Naive thymus-derived CD8-positive, alpha-beta T cell (primary cell): ENCODE results near the gene PRIM1. TPM values are rescaled to one million over a fixed set of nuclear protein-coding genes. Genes with fewer than 3 reads are reported as not detected.
"Not testable (repeated sequence)": the region's sequence is repeated elsewhere in the genome, so short reads cannot be mapped to it uniquely, and the experiment has no call there.

Source experiments
- ATAC-seq, 2 donors: fragments of 150-1000 bp; cut with Tn5 transposase in 1 of 2; sonication (Bioruptor Pico), chemical (Tn5 transposase) in 1 of 2; 1 replicate in 1 of 2; 2 replicates in 1 of 2; pipeline ENCODE4 v1.10.0; 2021; ENCODE audit warnings: mild to moderate bottlenecking in 2 of 2, moderate library complexity in 2 of 2
- POLR2A ChIA-PET: fragments of 350-600 bp; sonication (Branson Sonifier 250); formaldehyde crosslinking; loops from one replicate; lab custom pipeline; 2021; ENCODE audit warnings: antibody characterized with exemption; lab: Charles Lee
- DNase-seq, 10 donors: peaks; one replicate each; pipeline versions ENCODE4 v3.0.0 to v3.0.0-alpha.2; 2020 to 2022
- H3K27ac Mint-ChIP-seq, 10 donors: one replicate each; pipeline ENCODE4 v1.8.0; 2020 to 2022; ENCODE audit warnings: mild to moderate bottlenecking in 10 of 10, mixed read lengths in 10 of 10, moderate library complexity in 4 of 10, inconsistent platforms in 1 of 10
- H3K27me3 Mint-ChIP-seq, 5 donors: one replicate each; pipeline ENCODE4 v1.8.0; 2021 to 2022; ENCODE audit warnings: mixed read lengths in 5 of 5
- H3K36me3 Mint-ChIP-seq, 3 donors: one replicate each; pipeline ENCODE4 v1.8.0; 2020 to 2022; ENCODE audit warnings: mixed read lengths in 3 of 3, mild to moderate bottlenecking in 2 of 3, inconsistent platforms in 1 of 3
- H3K4me1 Mint-ChIP-seq, 4 donors: one replicate each; pipeline ENCODE4 v1.8.0; 2021 to 2022; ENCODE audit warnings: mixed read lengths in 4 of 4
- H3K4me3 Mint-ChIP-seq, 10 donors: one replicate each; pipeline ENCODE4 v1.8.0; 2020 to 2022; ENCODE audit warnings: mild to moderate bottlenecking in 10 of 10, mixed read lengths in 10 of 10, moderate library complexity in 6 of 10, inconsistent platforms in 1 of 10
- H3K9me3 Mint-ChIP-seq, 9 donors: one replicate each; pipeline ENCODE4 v1.8.0; 2020 to 2022; ENCODE audit warnings: mixed read lengths in 9 of 9, mild to moderate bottlenecking in 3 of 9, inconsistent platforms in 1 of 9, moderate library complexity in 1 of 9
- polyA plus RNA-seq, 3 donors: library from polyadenylated mRNA; unstranded; fragments of 300-500 nt; fragmentation: Illumina TruSeq; gene quantifications; one replicate each; pipeline ENCODE4 v1.2.3, GENCODE V29; 2021
- total RNA-seq, 8 experiments: library from RNA in 2 of 8; stranded (reverse) in 2 of 8; gene quantifications; one replicate each; pipeline ENCODE4 v1.2.3 and lab custom pipeline; 2021 to 2026

PRIM1 gene
- total and polyA plus RNA-seq, 5 experiments from 2014 or later: 26.3 to 49.1 (median 43.8) TPM

DNA sequence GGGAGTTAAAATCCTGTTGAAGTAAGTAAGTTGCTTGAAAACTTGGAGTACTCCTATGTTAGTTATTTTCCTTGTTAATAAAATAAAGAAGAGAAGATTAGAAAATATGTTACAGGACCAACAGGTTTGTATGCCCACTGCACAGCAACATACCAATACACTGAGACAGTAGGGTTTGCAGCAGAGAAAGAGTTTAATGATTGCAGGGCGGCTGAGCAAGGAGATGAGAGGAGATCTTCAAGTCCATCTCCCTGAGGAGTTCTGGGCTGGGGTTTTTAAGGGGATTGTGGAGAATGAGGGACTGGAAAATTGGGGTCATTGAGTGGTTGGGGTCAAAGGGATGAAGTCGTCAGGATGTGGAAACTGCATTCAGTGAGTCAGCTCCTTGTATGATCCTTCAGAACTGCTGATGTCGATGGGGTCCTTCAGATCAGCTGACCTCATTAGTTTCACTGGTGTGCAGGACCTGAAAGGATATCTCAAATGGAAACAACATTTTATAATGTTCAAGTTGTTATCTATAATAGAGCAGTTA lies 6.7 kb upstream of the PRIM1 start:
- ATAC-seq (no peak), DNase-seq (no peak)
- POLR2A ChIA-PET: interaction anchor here (0.6 kb wide), 1 partner anchor 186 kb away, joined by 4 read pairs; no protein-coding TSS in a partner anchor
- Mint-ChIP-seq H3K36me3 (peaks cover 0 to 4% (median 0%) of the 10 kb centered on the region in 3 donors), H3K27me3 (peaks cover 0 to 5% (median 1%) of the 10 kb centered on the region in 5 donors), H3K9me3 (peaks cover 0 to 8% (median 0%) of the 10 kb centered on the region in 9 donors), H3K4me3 (no peak overlapping the region), H3K4me1 (no peaks in the 10 kb centered on the region), H3K27ac (peak overlapping the region in 1 of 10 donors; percentile 14)

DNA sequence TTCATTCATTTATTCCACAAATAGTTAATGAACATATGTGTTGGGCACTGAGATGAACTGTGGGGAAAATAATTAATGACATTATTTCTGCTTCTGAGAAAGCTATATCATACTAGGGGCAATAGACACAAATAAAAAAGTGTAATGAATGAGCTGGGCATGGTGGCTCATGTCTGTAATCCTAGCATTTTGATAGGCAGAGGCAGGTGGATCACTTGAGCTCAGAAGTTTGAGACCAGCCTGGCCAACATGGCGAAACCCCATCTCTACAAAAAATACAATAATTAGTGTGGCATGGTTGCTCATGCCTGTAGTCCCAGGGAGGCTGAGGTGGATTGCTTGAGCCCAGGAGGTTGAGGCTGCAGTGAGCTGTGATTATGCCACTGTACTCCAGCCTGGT lies 5.8 kb upstream of the PRIM1 start:
- H3K27me3 Mint-ChIP-seq, H3K9me3 Mint-ChIP-seq, DNase-seq, ATAC-seq, POLR2A ChIA-PET, H3K4me1 Mint-ChIP-seq, H3K36me3 Mint-ChIP-seq, H3K4me3 Mint-ChIP-seq: not testable (repeated sequence)
- H3K27ac Mint-ChIP-seq: peak overlapping the region in 1 of 10 donors; percentile 1

DNA sequence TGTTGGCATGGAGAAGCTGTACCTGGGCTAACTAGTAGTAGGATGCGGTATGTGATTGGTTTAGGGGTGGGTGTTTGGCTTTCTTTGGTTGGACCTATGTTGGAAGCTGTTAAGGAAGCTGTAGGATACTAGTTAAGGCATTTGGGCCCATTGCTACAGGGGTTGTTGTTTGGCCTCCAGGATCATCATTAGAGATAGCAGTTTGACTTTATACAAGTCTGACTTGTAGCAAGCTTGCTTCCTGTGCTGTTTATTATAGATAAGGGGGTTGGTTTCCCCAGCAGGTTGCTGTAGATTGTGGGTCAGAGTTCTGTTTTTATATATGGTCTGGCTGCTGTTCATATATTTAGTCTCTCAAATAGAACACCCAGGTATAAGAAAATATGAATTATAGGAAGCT lies 1.4 kb upstream of the PRIM1 start:
- peaks cover 18 to 34% (median 28%) of the 10 kb centered on the region in 4 donors for H3K4me1 Mint-ChIP-seq
- POLR2A ChIA-PET: interaction anchor here (0.9 to 3.1 kb wide), 3 partner anchors 27 to 32 kb away, joined by 3 to 19 read pairs (median 3); partner anchors contain the start of gene NACA
- peak overlapping the region in 4 of 10 donors; percentile 21 to 68 (median 41) for H3K27ac Mint-ChIP-seq
- H3K4me3 Mint-ChIP-seq: peak overlapping the region in 8 of 10 donors; percentile 16 to 83 (median 59)
- no peaks in the 10 kb centered on the region for H3K27me3 Mint-ChIP-seq
- DNase-seq (no peak), ATAC-seq (no peak)
- H3K9me3 Mint-ChIP-seq: peaks cover 0 to 2% (median 0%) of the 10 kb centered on the region in 9 donors
- peaks cover 0 to 18% (median 5%) of the 10 kb centered on the region in 3 donors for H3K36me3 Mint-ChIP-seq

DNA sequence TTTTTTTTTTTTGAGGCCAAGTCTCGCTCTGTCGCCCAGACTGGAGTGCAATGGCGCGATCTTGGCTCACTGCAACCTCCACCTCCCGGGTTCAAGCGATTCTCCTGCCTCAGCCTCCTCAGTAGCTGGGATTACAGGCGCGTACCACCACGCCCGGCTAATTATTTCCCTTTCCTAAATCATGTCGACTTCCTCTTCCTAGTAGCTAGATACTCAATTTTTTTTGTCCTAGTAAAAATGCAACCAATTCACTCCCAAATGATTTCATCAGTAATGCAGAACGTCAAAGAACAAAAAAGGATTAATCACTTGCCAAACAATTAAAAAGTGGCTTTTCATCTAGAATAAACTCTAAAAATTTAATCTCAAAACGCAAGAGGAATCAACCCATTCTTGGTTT lies 1.5 kb downstream of the PRIM1 start:
- not testable (repeated sequence) for ATAC-seq, H3K27me3 Mint-ChIP-seq, H3K9me3 Mint-ChIP-seq, DNase-seq
- POLR2A ChIA-PET: interaction anchor here (0.7 to 3.1 kb wide), 5 partner anchors 25 to 302 kb away, joined by 3 to 19 read pairs (median 4); partner anchors contain the start of genes NACA and PTGES3
- peaks cover 18 to 47% (median 42%) of the 10 kb centered on the region in 4 donors for H3K4me1 Mint-ChIP-seq
- peaks cover 0 to 47% (median 15%) of the 10 kb centered on the region in 3 donors for H3K36me3 Mint-ChIP-seq
- peak overlapping the region in 7 of 10 donors; percentile 13 to 97 (median 89) for H3K27ac Mint-ChIP-seq
- peak overlapping the region in 3 of 10 donors; percentile 94 to 96 (median 95) for H3K4me3 Mint-ChIP-seq

DNA sequence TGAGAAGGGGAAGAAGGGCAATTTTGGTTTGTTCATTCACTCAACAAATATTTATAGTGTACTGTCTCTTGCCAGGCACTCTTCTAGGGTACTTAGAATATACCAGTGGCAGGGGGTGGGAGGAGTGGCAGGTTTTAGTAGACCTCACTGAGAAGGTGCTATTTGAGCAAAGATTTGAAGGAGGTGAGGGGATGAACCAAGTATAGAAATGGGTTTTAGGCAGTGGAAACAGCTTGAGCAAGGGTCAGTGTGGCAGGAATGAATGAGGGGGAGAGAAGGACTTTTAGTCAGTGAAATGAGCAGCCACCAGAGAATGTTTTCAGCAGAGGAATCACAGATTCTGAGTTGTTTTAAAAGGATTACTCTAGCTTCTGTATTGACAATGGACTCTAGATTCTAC lies 2.3 kb downstream of the PRIM1 start:
- DNase-seq (no peak), ATAC-seq (no peak)
- Mint-ChIP-seq H3K27me3 (no peaks in the 10 kb centered on the region), H3K27ac (peak overlapping the region in 9 of 10 donors; percentile 30 to 96 (median 85)), H3K36me3 (peaks cover 0 to 53% (median 16%) of the 10 kb centered on the region in 3 donors), H3K4me1 (peaks cover 18 to 47% (median 42%) of the 10 kb centered on the region in 4 donors), H3K9me3 (no peaks in the 10 kb centered on the region), H3K4me3 (peak overlapping the region in 9 of 10 donors; percentile 33 to 94 (median 67))
- POLR2A ChIA-PET: interaction anchor here (0.6 to 1.4 kb wide), 2 partner anchors 24 to 66 kb away, joined by 3 to 10 read pairs; partner anchors contain the start of gene NACA

DNA sequence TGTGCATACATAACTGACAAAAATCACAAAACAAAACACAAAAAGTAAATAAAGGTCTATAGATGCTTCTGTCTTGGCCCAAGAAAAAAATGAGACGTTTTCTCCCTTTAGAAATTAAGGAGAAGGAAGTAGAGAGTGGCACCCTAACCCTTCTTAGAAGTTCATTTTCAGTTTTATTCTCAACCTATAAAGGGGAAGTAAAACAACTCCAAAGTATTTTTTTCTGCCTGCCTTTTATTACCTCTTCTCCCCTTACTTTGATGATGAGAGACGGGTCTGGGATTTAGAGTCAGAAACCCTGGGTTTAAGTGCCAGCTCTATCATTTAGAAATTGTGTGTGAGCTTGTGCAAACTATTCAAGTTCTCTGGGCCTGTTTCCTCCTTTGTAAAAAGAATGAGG lies 2.8 kb downstream of the PRIM1 start:
- POLR2A ChIA-PET: interaction anchor here (0.6 to 1.4 kb wide), 2 partner anchors 24 to 65 kb away, joined by 3 to 10 read pairs; partner anchors contain the start of gene NACA
- peak overlapping the region in 2 of 10 donors; percentile 47 to 61 for H3K4me3 Mint-ChIP-seq
- H3K27ac Mint-ChIP-seq: peak overlapping the region in 4 of 10 donors; percentile 30 to 96 (median 76)
- DNase-seq: no peak
- no peaks in the 10 kb centered on the region for H3K9me3 Mint-ChIP-seq
- peaks cover 18 to 47% (median 42%) of the 10 kb centered on the region in 4 donors for H3K4me1 Mint-ChIP-seq
- H3K36me3 Mint-ChIP-seq: peaks cover 0 to 58% (median 16%) of the 10 kb centered on the region in 3 donors
- H3K27me3 Mint-ChIP-seq: no peaks in the 10 kb centered on the region
- no peak for ATAC-seq

DNA sequence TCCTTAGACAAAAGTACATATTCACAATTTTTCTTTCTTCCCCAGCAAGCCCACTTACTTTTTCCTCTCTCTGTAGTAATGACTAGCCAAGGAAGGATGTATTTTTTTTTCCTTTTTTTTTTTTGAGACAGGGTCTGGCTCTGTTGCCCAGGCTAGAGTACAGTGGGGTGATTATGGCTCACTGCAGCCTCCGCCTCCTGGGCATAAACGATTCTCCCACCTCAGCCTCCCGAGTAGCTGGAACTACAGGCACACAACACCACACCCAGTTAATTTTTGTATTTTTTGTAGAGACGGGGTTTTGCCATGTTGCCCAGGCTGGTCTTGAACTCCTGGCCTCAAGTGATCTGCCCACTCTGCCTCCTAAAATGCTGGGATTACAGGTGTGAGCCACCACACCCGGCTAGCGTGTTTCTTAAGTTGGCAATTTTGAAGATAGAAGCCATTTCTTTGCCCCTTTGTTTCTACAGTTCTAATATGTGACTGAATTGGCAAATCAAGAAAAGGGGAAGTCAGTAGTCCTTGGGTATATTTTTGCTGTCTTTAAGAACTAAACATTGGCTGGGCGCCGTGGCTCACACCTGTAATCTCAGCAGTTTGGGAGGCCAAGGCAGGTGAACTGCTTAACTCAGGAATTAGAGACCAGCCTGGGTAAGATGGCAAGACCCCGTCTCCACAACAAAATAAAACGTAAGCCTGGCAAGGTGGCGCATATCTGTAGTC lies 23.8 kb downstream of the PRIM1 start:
- no peaks in the 10 kb centered on the region for H3K9me3 Mint-ChIP-seq
- DNase-seq (no peak), ATAC-seq (no peak)
- peaks cover 0 to 48% (median 19%) of the 10 kb centered on the region in 3 donors for H3K36me3 Mint-ChIP-seq
- H3K4me1 Mint-ChIP-seq: peaks cover 15 to 29% (median 21%) of the 10 kb centered on the region in 4 donors
- no peaks in the 10 kb centered on the region for H3K27me3 Mint-ChIP-seq
- POLR2A ChIA-PET: interaction anchor here (0.7 kb wide), 1 partner anchor 104 kb away, joined by 5 read pairs; no protein-coding TSS in a partner anchor
- H3K27ac Mint-ChIP-seq: peak overlapping the region in 3 of 10 donors; percentile 22 to 52 (median 48)
- no peak overlapping the region for H3K4me3 Mint-ChIP-seq

DNA sequence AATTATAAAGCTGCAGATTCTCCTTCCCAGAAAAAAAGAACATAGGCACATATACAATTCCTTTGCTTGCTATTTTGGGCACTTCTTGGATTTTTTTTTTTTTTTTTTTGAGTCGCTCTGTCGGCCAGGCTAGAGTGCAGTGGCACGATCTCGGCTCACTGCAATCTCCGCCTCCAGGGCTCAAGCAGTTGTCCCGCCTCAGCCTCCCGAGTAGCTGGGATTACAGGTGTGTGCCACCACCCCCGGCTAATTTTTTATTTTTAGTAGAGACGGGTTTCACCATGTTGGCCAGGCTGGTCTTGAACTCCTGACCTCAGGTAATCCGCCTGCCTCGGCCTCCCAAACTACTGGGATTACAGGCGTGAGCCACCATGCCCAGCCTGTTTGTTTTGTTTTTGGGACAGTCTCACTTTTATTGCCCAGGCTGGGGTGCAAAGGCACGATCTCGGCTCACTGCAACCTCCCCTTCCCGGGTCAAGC lies 25.9 kb downstream of the PRIM1 start:
- H3K36me3 Mint-ChIP-seq: peaks cover 0 to 45% (median 13%) of the 10 kb centered on the region in 3 donors

DNA sequence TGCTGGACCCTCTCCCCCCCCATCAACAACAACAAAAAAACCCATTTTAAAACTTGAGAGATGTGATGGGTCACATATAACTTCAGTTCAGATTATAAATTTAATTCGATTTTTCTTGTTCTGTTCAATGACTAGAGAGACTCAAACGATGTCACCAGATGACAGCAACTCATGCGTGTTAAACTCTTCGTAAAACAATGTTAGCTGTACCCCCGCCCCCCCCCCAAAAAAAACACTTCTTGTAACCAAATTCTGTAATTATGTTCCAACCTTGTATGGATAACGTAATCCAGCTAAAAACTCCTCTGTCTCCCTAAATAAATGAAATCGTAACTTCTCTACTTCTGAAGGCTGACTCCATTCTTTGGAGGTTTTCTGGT lies 26.4 kb downstream of the PRIM1 start:
- peak overlapping the region; percentile 97 to 99 (median 98) for H3K27ac Mint-ChIP-seq
- no peaks in the 10 kb centered on the region for H3K9me3 Mint-ChIP-seq
- H3K27me3 Mint-ChIP-seq: no peaks in the 10 kb centered on the region
- ATAC-seq: peak in 1 of 2 donors; percentile 0
- peak overlapping the region; percentile 92 to 98 (median 96) for H3K4me3 Mint-ChIP-seq
- POLR2A ChIA-PET: interaction anchor here (0.6 to 3.2 kb wide), 30 partner anchors 9 to 1016 kb away, joined by 3 to 110 read pairs (median 4); partner anchors contain the start of genes ATP5F1B, BAZ2A, LRP1 and NEMP1
- peaks cover 0 to 45% (median 9%) of the 10 kb centered on the region in 3 donors for H3K36me3 Mint-ChIP-seq
- peaks cover 28 to 54% (median 47%) of the 10 kb centered on the region in 4 donors for H3K4me1 Mint-ChIP-seq
- DNase-seq: no peak

More for the DNA sequence above, 25.9 kb downstream of the PRIM1 start:
- H3K27me3 Mint-ChIP-seq, ATAC-seq, DNase-seq, H3K9me3 Mint-ChIP-seq: not testable (repeated sequence)
- peaks cover 23 to 49% (median 42%) of the 10 kb centered on the region in 4 donors for H3K4me1 Mint-ChIP-seq
- POLR2A ChIA-PET: interaction anchor here (0.7 to 3.2 kb wide), 19 partner anchors 8 to 565 kb away, joined by 3 to 110 read pairs (median 8); partner anchors contain the start of genes ATP5F1B, BAZ2A, LRP1 and NEMP1
- H3K4me3 Mint-ChIP-seq: peak overlapping the region; percentile 92 to 98 (median 96)
- H3K27ac Mint-ChIP-seq: peak overlapping the region; percentile 97 to 99 (median 98)

DNA sequence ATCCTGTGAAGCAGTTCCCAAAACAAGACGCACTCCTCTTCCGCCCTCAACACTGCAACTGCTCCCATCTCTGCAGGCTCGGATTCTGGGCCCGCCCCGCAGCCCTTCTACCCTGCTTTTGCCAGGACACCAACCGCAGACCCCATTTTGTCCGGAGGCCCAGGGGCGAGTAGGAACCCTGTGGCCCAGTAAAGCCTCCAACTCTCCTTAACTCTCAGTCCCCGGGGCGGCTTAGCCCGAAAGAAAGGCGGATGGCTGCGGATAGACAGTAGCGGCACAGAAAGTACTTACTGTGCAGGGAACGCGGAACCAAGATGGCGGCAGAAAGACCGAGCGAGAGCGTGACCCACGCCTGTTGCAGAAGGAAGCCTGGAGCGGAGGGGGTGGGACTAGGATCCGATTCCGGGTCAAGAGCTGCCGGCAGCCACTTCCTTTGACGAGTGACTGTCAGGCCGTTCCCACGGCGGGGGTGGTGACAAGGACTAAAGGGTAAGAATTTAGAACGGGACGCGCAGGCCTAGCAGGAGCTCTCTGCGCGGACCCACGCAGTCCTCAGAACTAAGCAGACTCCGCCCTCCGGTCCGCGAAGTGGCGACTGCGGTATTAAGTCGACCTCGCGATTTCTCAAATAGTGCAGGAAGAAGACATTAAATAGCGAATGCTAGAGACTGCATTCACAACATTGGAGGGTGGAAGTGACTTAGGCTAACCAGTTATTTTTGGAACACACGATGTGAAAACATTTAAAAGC lies 27.0 kb downstream of the PRIM1 start, which contains the start of gene NACA:
NACA (minus strand) TSS at position 328 of the 751 bp plus-strand sequence. CDS start 778 bp downstream, outside the sequence.
- DNase-seq (peak; percentile 90 to 99 (median 96)), ATAC-seq (peak; percentile 91 to 92)
- POLR2A ChIA-PET: interaction anchor here (0.6 to 3.2 kb wide), 32 partner anchors 8 to 1017 kb away, joined by 3 to 110 read pairs (median 4); partner anchors contain the start of genes ATP5F1B, BAZ2A, NEMP1 and PRIM1
- no peaks in the 10 kb centered on the region for H3K9me3 Mint-ChIP-seq
- H3K4me1 Mint-ChIP-seq: peaks cover 34 to 60% (median 53%) of the 10 kb centered on the region in 4 donors
- H3K4me3 Mint-ChIP-seq: peak within 1 kb of the TSS; percentile 92 to 98 (median 96)
- peak within 1 kb of the TSS; percentile 97 to 99 (median 98) for H3K27ac Mint-ChIP-seq
- H3K36me3 Mint-ChIP-seq: peaks cover 0 to 49% (median 9%) of the 10 kb centered on the region in 3 donors
- no peaks in the 10 kb centered on the region for H3K27me3 Mint-ChIP-seq

DNA sequence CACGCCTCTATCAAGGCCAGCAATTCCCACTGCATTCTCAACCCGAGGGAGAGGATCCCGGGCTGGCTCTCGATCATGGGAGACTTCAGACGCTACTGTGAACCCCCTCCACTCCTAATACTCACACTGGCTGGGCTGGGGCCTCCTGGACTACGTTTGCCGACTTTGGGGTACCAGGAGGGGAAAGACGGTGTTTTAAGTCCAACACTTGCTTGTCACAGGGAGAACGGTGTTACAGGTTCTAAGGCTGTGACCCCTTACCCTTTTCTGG lies 27.5 kb downstream of the PRIM1 start:
- POLR2A ChIA-PET: interaction anchor here (0.7 to 8.9 kb wide), 13 partner anchors 8 to 1017 kb away, joined by 3 to 110 read pairs (median 8); partner anchors contain the start of genes ATP5F1B, BAZ2A, PTGES3 and RAB5B
- Mint-ChIP-seq H3K27ac (peak overlapping the region; percentile 97 to 99 (median 98)), H3K4me3 (peak overlapping the region; percentile 92 to 98 (median 96)), H3K27me3 (no peaks in the 10 kb centered on the region), H3K36me3 (peaks cover 0 to 50% (median 10%) of the 10 kb centered on the region in 3 donors), H3K4me1 (peaks cover 39 to 65% (median 58%) of the 10 kb centered on the region in 4 donors), H3K9me3 (no peaks in the 10 kb centered on the region)
- DNase-seq: peak in 1 of 10 donors; percentile 7
- ATAC-seq: no peak
